ENCODE results near the gene GRK5.

Gene GRK5

GRCh38 chr10:119346095-119346832 lies 138.9 kb downstream of the GRK5 start:
- Histone ChIP-seq H3K4me1 (ENCODE audit: control insufficient read depth, insufficient read depth, low read depth, low read length) (peaks cover 38% of the 10 kb centered on the region), H2BK5ac (ENCODE audit: low read depth, low read length, poor library complexity, severe bottlenecking) (no peak overlapping the region), H3K27me3 (ENCODE audit: control insufficient read depth in 1 of 2, insufficient read depth in 1 of 2, low read length in 2 of 2) (no peaks in the 10 kb centered on the region), H3K36me3 (ENCODE audit: control insufficient read depth in 1 of 2, insufficient read depth in 2 of 2, low read depth in 1 of 2, low read length in 2 of 2) (peaks cover 3 to 5% of the 10 kb centered on the region in 2 experiments), H3K79me1 (replicated peaks; ENCODE audit: low read length, poor library complexity, severe bottlenecking) (peaks cover 8% of the 10 kb centered on the region), H3K4me2 (ENCODE audit: low read length, poor library complexity, severe bottlenecking) (no peak overlapping the region), H2BK120ac (ENCODE audit: low read depth, low read length) (no peak overlapping the region), H4K91ac (ENCODE audit: low read length) (no peak overlapping the region), H3K18ac (ENCODE audit: low read depth in 1 of 2, low read length in 2 of 2) (peak overlapping the region; percentile 24 to 38), H2AK5ac (ENCODE audit: low read length, severe bottlenecking) (peak overlapping the region; percentile 2), H3K23ac (ENCODE audit: low read length in 2 of 2) (peak overlapping the region in 1 of 2 experiments; percentile 9), H2BK15ac (ENCODE audit: low read depth, poor library complexity, severe bottlenecking) (peak overlapping the region; percentile 3), H2AFZ (ENCODE audit: low read depth, low read length) (no peak overlapping the region), H4K8ac (ENCODE audit: low read length) (peak overlapping the region; percentile 33), H3K27ac (ENCODE audit: low read length, poor library complexity, severe bottlenecking) (no peak overlapping the region), H3K4ac (ENCODE audit: low read depth in 1 of 2, low read length in 2 of 2) (peak overlapping the region in 1 of 2 experiments; percentile 21), H3K9ac (ENCODE audit: low read length) (no peak overlapping the region), H3K4me3 (ENCODE audit: insufficient read depth in 1 of 2, low read depth in 1 of 2, low read length in 2 of 2) (no peak overlapping the region), H3K9me3 (ENCODE audit: control insufficient read depth, low read length) (peaks cover under 1% of the 10 kb centered on the region), H2BK12ac (ENCODE audit: low read length in 2 of 2) (no peak overlapping the region), H3K14ac (ENCODE audit: low read length in 2 of 2) (peak overlapping the region in 1 of 2 experiments; percentile 49)
- WGBS: 89% methylated on average over 16 of the region's 16 CpGs
- no peak for DNase-seq

GRCh38 chr10:119347181-119347974 lies 140.0 kb downstream of the GRK5 start:
- H3K9ac ChIP-seq (ENCODE audit: low read length): no peak overlapping the region
- H3K4me3 ChIP-seq (ENCODE audit: insufficient read depth in 1 of 2, low read depth in 1 of 2, low read length in 2 of 2): no peak overlapping the region
- H3K36me3 ChIP-seq (ENCODE audit: control insufficient read depth in 1 of 2, insufficient read depth in 2 of 2, low read depth in 1 of 2, low read length in 2 of 2): peaks cover 3 to 5% of the 10 kb centered on the region in 2 experiments
- H2BK15ac ChIP-seq (ENCODE audit: low read depth, poor library complexity, severe bottlenecking): no peak overlapping the region
- H3K9me3 ChIP-seq (ENCODE audit: control insufficient read depth, low read length): peaks cover 11% of the 10 kb centered on the region
- no peak overlapping the region for H2BK5ac ChIP-seq (ENCODE audit: low read depth, low read length, poor library complexity, severe bottlenecking)
- H2AK5ac ChIP-seq (ENCODE audit: low read length, severe bottlenecking): no peak overlapping the region
- H2BK120ac ChIP-seq (ENCODE audit: low read depth, low read length): no peak overlapping the region
- H3K27me3 ChIP-seq (ENCODE audit: control insufficient read depth in 1 of 2, insufficient read depth in 1 of 2, low read length in 2 of 2): no peaks in the 10 kb centered on the region
- peak overlapping the region; percentile 5 for H4K8ac ChIP-seq (ENCODE audit: low read length)
- H3K79me1 ChIP-seq (replicated peaks; ENCODE audit: low read length, poor library complexity, severe bottlenecking): peaks cover 6% of the 10 kb centered on the region
- 94% methylated on average over 16 of the region's 17 CpGs for WGBS
- no peak overlapping the region for H3K23ac ChIP-seq (ENCODE audit: low read length in 2 of 2)
- H3K4me2 ChIP-seq (ENCODE audit: low read length, poor library complexity, severe bottlenecking): no peak overlapping the region
- H3K14ac ChIP-seq (ENCODE audit: low read length in 2 of 2): peak overlapping the region in 1 of 2 experiments; percentile 72
- H3K18ac ChIP-seq (ENCODE audit: low read depth in 1 of 2, low read length in 2 of 2): no peak overlapping the region
- no peak overlapping the region for H3K4ac ChIP-seq (ENCODE audit: low read depth in 1 of 2, low read length in 2 of 2)
- no peak for DNase-seq
- H4K91ac ChIP-seq (ENCODE audit: low read length): no peak overlapping the region
- no peak overlapping the region for H3K27ac ChIP-seq (ENCODE audit: low read length, poor library complexity, severe bottlenecking)
- H2AFZ ChIP-seq (ENCODE audit: low read depth, low read length): no peak overlapping the region
- H3K4me1 ChIP-seq (ENCODE audit: control insufficient read depth, insufficient read depth, low read depth, low read length): peaks cover 29% of the 10 kb centered on the region
- peak overlapping the region in 1 of 2 experiments; percentile 7 for H2BK12ac ChIP-seq (ENCODE audit: low read length in 2 of 2)

- no peaks in the 10 kb centered on the region for H3K27me3 ChIP-seq (ENCODE audit: control insufficient read depth in 1 of 2, insufficient read depth in 1 of 2, low read length in 2 of 2)
- no peak overlapping the region for H3K14ac ChIP-seq (ENCODE audit: low read length in 2 of 2)
- H2BK15ac ChIP-seq (ENCODE audit: low read depth, poor library complexity, severe bottlenecking): no peak overlapping the region
- H3K9ac ChIP-seq (ENCODE audit: low read length): no peak overlapping the region
- H3K36me3 ChIP-seq (ENCODE audit: control insufficient read depth in 1 of 2, insufficient read depth in 2 of 2, low read depth in 1 of 2, low read length in 2 of 2): peaks cover 6 to 7% of the 10 kb centered on the region in 2 experiments
- H4K91ac ChIP-seq (ENCODE audit: low read length): no peak overlapping the region
- no peak overlapping the region for H2BK12ac ChIP-seq (ENCODE audit: low read length in 2 of 2)
- H4K8ac ChIP-seq (ENCODE audit: low read length): no peak overlapping the region
- H3K9me3 ChIP-seq (ENCODE audit: control insufficient read depth, low read length): peaks cover 12% of the 10 kb centered on the region
- H3K4ac ChIP-seq (ENCODE audit: low read depth in 1 of 2, low read length in 2 of 2): no peak overlapping the region
- no peak overlapping the region for H3K4me3 ChIP-seq (ENCODE audit: insufficient read depth in 1 of 2, low read depth in 1 of 2, low read length in 2 of 2)
- DNase-seq: no peak
- H3K79me1 ChIP-seq (replicated peaks; ENCODE audit: low read length, poor library complexity, severe bottlenecking): peaks cover 1% of the 10 kb centered on the region
- no peak overlapping the region for H2BK5ac ChIP-seq (ENCODE audit: low read depth, low read length, poor library complexity, severe bottlenecking)
- no peak overlapping the region for H3K18ac ChIP-seq (ENCODE audit: low read depth in 1 of 2, low read length in 2 of 2)
- H2AFZ ChIP-seq (ENCODE audit: low read depth, low read length): no peak overlapping the region
- peaks cover 24% of the 10 kb centered on the region for H3K4me1 ChIP-seq (ENCODE audit: control insufficient read depth, insufficient read depth, low read depth, low read length)
- H2BK120ac ChIP-seq (ENCODE audit: low read depth, low read length): no peak overlapping the region
- over 99% methylated on average over 5 of the region's 5 CpGs for WGBS
- no peak overlapping the region for H3K27ac ChIP-seq (ENCODE audit: low read length, poor library complexity, severe bottlenecking)
- H3K4me2 ChIP-seq (ENCODE audit: low read length, poor library complexity, severe bottlenecking): no peak overlapping the region
- H3K23ac ChIP-seq (ENCODE audit: low read length in 2 of 2): no peak overlapping the region
- peak overlapping the region; percentile 12 for H2AK5ac ChIP-seq (ENCODE audit: low read length, severe bottlenecking)
Observed at GRCh38 chr10:119348106-119348505, 140.7 kb downstream of the GRK5 start.

All from mesenchymal stem cell (in vitro differentiated cells and primary cell).